Fibroblast of the conjunctiva (primary cell): ENCODE results near the gene MEIS2.

ENCODE experiments used
- DNase-seq: peaks from one replicate; pipeline ENCODE4 v3.0.0-alpha.2; 2010; ENCODE audit warnings: low read depth

MEIS2 gene

GRCh38 chr15:37038716-37039106, 61.6 kb downstream of the MEIS2 start:
- no peak for DNase-seq

- DNase-seq, result no peak
Observed at GRCh38 chr15:37037850-37038715, 62.3 kb downstream of the MEIS2 start.

GRCh38 chr15:37037071-37037655, 63.2 kb downstream of the MEIS2 start:
- DNase-seq, result no peak

GRCh38 chr15:37034835-37035748, 65.3 kb downstream of the MEIS2 start:
- DNase-seq, result no peak

- DNase-seq, result no peak
Observed at GRCh38 chr15:37034392-37034791, 66.0 kb downstream of the MEIS2 start.

GRCh38 chr15:37032091-37032775, 68.1 kb downstream of the MEIS2 start:
- DNase-seq, result no peak

GRCh38 chr15:37031198-37031597, 69.2 kb downstream of the MEIS2 start:
- DNase-seq, result no peak

- DNase-seq, result peak; percentile 16
Observed at GRCh38 chr15:37028625-37029296, 71.6 kb downstream of the MEIS2 start.

- DNase-seq, result no peak
Observed at GRCh38 chr15:37020852-37021251, 79.5 kb downstream of the MEIS2 start.

GRCh38 chr15:37019479-37020433, 80.6 kb downstream of the MEIS2 start:
- DNase-seq, result no peak

- DNase-seq, result no peak
Observed at GRCh38 chr15:37017031-37017625, 83.2 kb downstream of the MEIS2 start.

GRCh38 chr15:37016231-37016630, 84.1 kb downstream of the MEIS2 start:
- peak; percentile 12 for DNase-seq

GRCh38 chr15:37015451-37015850, 84.9 kb downstream of the MEIS2 start:
- DNase-seq, result no peak

GRCh38 chr15:37015035-37015434, 85.3 kb downstream of the MEIS2 start:
- no peak for DNase-seq

- no peak for DNase-seq
Observed at GRCh38 chr15:37014566-37014965, 85.8 kb downstream of the MEIS2 start.

- no peak for DNase-seq
Observed at GRCh38 chr15:37014137-37014536, 86.2 kb downstream of the MEIS2 start.

- DNase-seq, result no peak
Observed at GRCh38 chr15:37010595-37010994, 89.8 kb downstream of the MEIS2 start.

- DNase-seq, result no peak
Observed at GRCh38 chr15:37009288-37009687, 91.1 kb downstream of the MEIS2 start.

GRCh38 chr15:37008205-37008604, 92.1 kb downstream of the MEIS2 start:
- no peak for DNase-seq

GRCh38 chr15:37007301-37007700, 93.0 kb downstream of the MEIS2 start:
- DNase-seq, result no peak
